PC-3 (cell line): Measurements from ENCODE around the gene KCNH1. TPM values are rescaled to one million over a fixed set of nuclear protein-coding genes. Genes with fewer than 3 reads are reported as not detected.

Experiments used
- ATAC-seq: fragments of 200-7000 bp; cut with Tn5 transposase; 2 replicates; pipeline ENCODE4 v1.9.1; 2020; ENCODE audit warnings: mild to moderate bottlenecking, moderate library complexity
- BruUV-seq: library from RNA; stranded (reverse); fragments of 400-500 nt; replicated peaks from 2 replicates; lab custom pipeline; 2021; lab: Mats Ljungman, UMichigan
- CTCF ChIA-PET: fragments of 300-600 bp; sonication (Branson Sonifier 250); formaldehyde crosslinking; loops from one replicate; lab custom pipeline; 2022; ENCODE audit warnings: antibody characterized with exemption; lab: Charles Lee
- POLR2A ChIA-PET: fragments of 300-600 bp; sonication (Branson Sonifier 250); formaldehyde crosslinking; loops from one replicate; lab custom pipeline; 2022; ENCODE audit warnings: antibody characterized with exemption; ENCODE audit not compliant: unreplicated experiment; lab: Charles Lee
- DNase-seq: peaks from one replicate; pipeline ENCODE4 v3.0.0-alpha.2; 2015
- H2AFZ ChIP-seq: fragments of 300-600 bp; sonication (generic); 2 replicates; pipeline ENCODE4 v1.6.0; 2016; ENCODE audit warnings: antibody characterized with exemption, low read length
- H3F3A ChIP-seq: fragments of 300-600 bp; sonication (generic); one replicate; pipeline ENCODE4 v1.6.0; 2017; ENCODE audit warnings: antibody characterized with exemption, low read length, control low read depth, mild to moderate bottlenecking; ENCODE audit not compliant: unreplicated experiment
- H3K27ac ChIP-seq: fragments of 300-600 bp; sonication (generic); 2 replicates; pipeline ENCODE4 v1.5.1; 2016; ENCODE audit warnings: mild to moderate bottlenecking, low read length
- H3K27me3 ChIP-seq: fragments of 300-600 bp; sonication (generic); 2 replicates; pipeline ENCODE4 v1.6.1; 2016; ENCODE audit warnings: low read length, mixed read lengths
- H3K36me3 ChIP-seq: fragments of 300-600 bp; sonication (generic); 2 replicates; pipeline ENCODE4 v1.6.1; 2016; ENCODE audit warnings: low read depth, mixed run types, low read length, mixed read lengths
- H3K4me1 ChIP-seq: fragments of 300-600 bp; sonication (generic); 2 replicates; pipeline ENCODE4 v1.5.1; 2016; ENCODE audit warnings: low read length; ENCODE audit not compliant: insufficient read depth
- H3K4me2 ChIP-seq: fragments of 300-600 bp; sonication (generic); 2 replicates; pipeline ENCODE4 v1.6.0; 2016; ENCODE audit warnings: low read length
- H3K4me3 ChIP-seq: fragments of 300-600 bp; sonication (generic); 2 replicates; pipeline ENCODE4 v1.5.1; 2016; ENCODE audit warnings: mild to moderate bottlenecking, low read length, mixed read lengths
- H3K79me2 ChIP-seq: fragments of 300-600 bp; sonication (generic); 2 replicates; pipeline ENCODE4 v1.6.1; 2017; ENCODE audit warnings: low read length, mixed read lengths
- H3K9ac ChIP-seq: fragments of 300-600 bp; sonication (generic); 2 replicates; pipeline ENCODE4 v1.6.0; 2016; ENCODE audit warnings: mild to moderate bottlenecking, low read length
- H3K9me2 ChIP-seq: fragments of 300-600 bp; sonication (generic); replicated peaks from 2 replicates; pipeline ENCODE4 v1.6.1; 2016; ENCODE audit warnings: mixed run types, low read length, mixed read lengths
- H3K9me3 ChIP-seq: fragments of 300-600 bp; sonication (generic); 2 replicates; pipeline ENCODE4 v1.6.1; 2016; ENCODE audit warnings: low read length, mixed read lengths
- H4K20me1 ChIP-seq: fragments of 300-600 bp; sonication (generic); 2 replicates; pipeline ENCODE4 v1.6.1; 2016; ENCODE audit warnings: low read length, mixed read lengths
- CTCF ChIP-seq: fragments of 300-600 bp; sonication (generic); conservative IDR thresholded peaks from 2 replicates; pipeline ENCODE4 v1.5.1; 2017; ENCODE audit warnings: antibody characterized with exemption, low read depth, mild to moderate bottlenecking, low read length
- EZH2 ChIP-seq: fragments of 300-600 bp; sonication (generic); IDR thresholded peaks from one replicate; pipeline ENCODE4 v1.6.1; 2017; ENCODE audit warnings: antibody characterized with exemption, mild to moderate bottlenecking, low read length; ENCODE audit not compliant: unreplicated experiment
- EZH2phosphoT487 ChIP-seq: fragments of 300-600 bp; sonication (generic); IDR thresholded peaks from 2 replicates; pipeline ENCODE4 v1.6.1; 2018; ENCODE audit warnings: mild to moderate bottlenecking, antibody characterized with exemption, low read length, borderline replicate concordance
- intact Hi-C: fragments of 100-400 bp; cut with micrococcal nuclease; formaldehyde crosslinking; loops from 2 replicates; pipeline ENCODE4 v1.9.0; 2023
- total RNA-seq: library from RNA; depleted of rRNA; stranded (reverse); fragments of >200 nt; gene quantifications from 2 replicates; pipeline ENCODE4 v1.2.3, GENCODE V29; 2014

Gene KCNH1
- total RNA-seq, 1 experiment from 2014 or later, result not detected

DNA sequence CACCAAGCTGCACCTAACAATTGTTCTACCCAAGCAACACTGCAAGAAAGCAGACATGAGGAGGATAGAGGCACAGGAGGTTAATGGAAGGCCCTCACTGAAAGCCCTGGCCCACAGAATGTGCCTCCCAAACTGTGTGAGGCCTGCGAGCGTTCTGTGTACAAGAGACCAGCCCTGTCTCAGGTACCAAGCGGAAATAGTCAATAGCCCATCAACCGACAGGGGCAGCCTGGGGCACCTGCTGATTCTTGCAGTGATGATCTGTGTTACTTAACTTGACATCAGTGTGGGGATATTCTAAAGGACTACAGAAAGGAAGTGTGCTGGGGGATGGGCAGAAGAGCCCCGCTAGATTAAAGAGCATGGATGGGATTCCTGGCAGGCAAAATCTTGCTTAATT is 392.4 kb downstream of the KCNH1 start:
- H3K9me3 ChIP-seq, result no peaks in the 10 kb centered on the region
- H3F3A ChIP-seq, result no peaks in the 10 kb centered on the region
- ChIA-PET POLR2A (no interaction called here), CTCF (no interaction called here)
- no peak overlapping the region for H2AFZ ChIP-seq
- no peak overlapping the region for H3K9ac ChIP-seq
- DNase-seq (no peak), ATAC-seq (no peak)
- H3K36me3 ChIP-seq, result no peaks in the 10 kb centered on the region
- TF ChIP-seq CTCF (no peak), EZH2phosphoT487 (no peak), EZH2 (no peak)
- H3K4me1 ChIP-seq, result no peaks in the 10 kb centered on the region
- H3K27me3 ChIP-seq, result peaks cover 21% of the 10 kb centered on the region; the same call in 1 of the 2 replicates
- no peaks in the 10 kb centered on the region for H3K9me2 ChIP-seq
- no peak overlapping the region for H3K4me2 ChIP-seq
- intact Hi-C loops, result no loop called here
- no peak overlapping the region for H3K27ac ChIP-seq
- H3K4me3 ChIP-seq, result no peak overlapping the region
- BruUV-seq, result no TSS peak
- H3K79me2 ChIP-seq, result no peaks in the 10 kb centered on the region
- no peaks in the 10 kb centered on the region for H4K20me1 ChIP-seq

- TF ChIP-seq EZH2phosphoT487, result no peak
- TF ChIP-seq CTCF, result no peak
- no peak for TF ChIP-seq EZH2
- no peaks in the 10 kb centered on the region for H3K9me2 ChIP-seq
- no peak overlapping the region for H3K27ac ChIP-seq
- H3K4me2 ChIP-seq, result no peak overlapping the region
- DNase-seq (no peak), ATAC-seq (no peak)
- BruUV-seq, result no TSS peak
- ChIA-PET CTCF (no interaction called here), POLR2A (no interaction called here)
- no peaks in the 10 kb centered on the region for H3K79me2 ChIP-seq
- H3K36me3 ChIP-seq, result no peaks in the 10 kb centered on the region
- H3K9ac ChIP-seq, result no peak overlapping the region
- peaks cover 18% of the 10 kb centered on the region; the same call in 1 of the 2 replicates for H3K27me3 ChIP-seq
- H2AFZ ChIP-seq, result no peak overlapping the region
- no peaks in the 10 kb centered on the region for H4K20me1 ChIP-seq
- no peaks in the 10 kb centered on the region for H3K4me1 ChIP-seq
- no peak overlapping the region for H3K4me3 ChIP-seq
- no peaks in the 10 kb centered on the region for H3K9me3 ChIP-seq
- intact Hi-C loops, result no loop called here
- H3F3A ChIP-seq, result no peaks in the 10 kb centered on the region
Measured at GRCh38 chr1:210739627-210740026, 394.3 kb downstream of the KCNH1 start.

- Histone ChIP-seq H3K27me3 (peaks cover 10% of the 10 kb centered on the region; the same call in 1 of the 2 replicates), H3K36me3 (no peaks in the 10 kb centered on the region), H3F3A (no peaks in the 10 kb centered on the region), H3K27ac (no peak overlapping the region), H3K9me3 (no peaks in the 10 kb centered on the region), H3K4me2 (no peak overlapping the region), H3K9me2 (no peaks in the 10 kb centered on the region), H2AFZ (no peak overlapping the region), H3K79me2 (no peaks in the 10 kb centered on the region), H3K4me1 (no peaks in the 10 kb centered on the region), H3K9ac (no peak overlapping the region), H4K20me1 (no peaks in the 10 kb centered on the region), H3K4me3 (no peak overlapping the region)
- ATAC-seq (no peak), DNase-seq (no peak)
- CTCF ChIA-PET, result no interaction called here
- intact Hi-C loops, result no loop called here
- POLR2A ChIA-PET, result no interaction called here
- BruUV-seq, result no TSS peak
- TF ChIP-seq EZH2, result no peak
- TF ChIP-seq EZH2phosphoT487, result no peak
- no peak for TF ChIP-seq CTCF
Measured at GRCh38 chr1:210738256-210738655, 395.7 kb downstream of the KCNH1 start.
